ENCODE data around the gene CDC42EP4.

DNA sequence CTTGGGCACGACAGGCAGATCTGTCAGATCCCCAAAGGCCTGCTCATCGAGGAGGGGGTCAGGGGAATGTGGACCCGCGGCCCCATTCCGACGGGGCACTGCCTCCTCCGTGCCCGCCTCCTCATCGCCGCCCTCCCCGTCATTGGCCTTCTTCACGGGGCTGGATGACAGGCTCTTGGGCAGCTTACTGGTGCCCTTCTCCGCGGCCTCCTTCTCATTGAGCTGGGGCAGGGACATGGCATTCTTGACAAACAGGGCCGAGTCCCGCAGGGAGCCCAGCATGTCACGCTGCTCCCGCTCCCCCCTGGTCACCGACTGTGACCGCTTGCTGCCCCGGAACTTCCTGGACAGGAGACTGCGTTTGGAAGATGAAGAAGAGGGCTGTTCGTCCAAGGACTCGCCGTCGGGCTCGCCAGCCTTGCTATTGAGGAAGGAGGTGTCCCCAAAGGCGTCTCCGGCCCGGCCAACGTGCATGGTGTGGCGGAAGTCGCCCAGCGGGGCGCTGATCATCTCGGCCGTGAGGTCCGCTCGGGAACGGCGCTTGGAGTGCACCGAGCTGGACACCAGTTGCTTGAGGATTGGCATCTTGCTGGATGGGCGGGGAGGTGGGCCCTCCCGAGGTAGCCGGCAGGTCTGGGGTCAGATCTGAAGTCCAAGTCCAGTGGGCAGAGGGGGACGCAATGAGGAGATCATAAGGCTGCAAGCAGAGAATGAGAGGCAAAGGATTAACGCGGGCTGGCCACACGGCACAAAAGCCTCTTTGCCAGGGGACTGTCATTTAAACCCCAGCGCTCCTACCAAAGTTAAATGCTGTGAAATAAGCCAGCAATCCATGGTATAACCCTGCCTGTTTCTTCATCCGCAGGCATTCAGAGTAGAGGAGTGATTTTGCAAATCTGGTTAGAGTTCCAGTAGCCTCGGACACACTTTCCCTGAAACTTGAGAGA lies 25.6 kb downstream of the CDC42EP4 start:
- TF ChIP-seq CTCF (IDR thresholded peaks at IDR 0.05) (no peak), POLR2A (IDR thresholded peaks at IDR 0.05) (no peak)

Data from upper lobe of left lung (tissue), 4 donors.